Liver (tissue), 9 donors: ENCODE data around the gene PARVB. TPM values are rescaled to one million over a fixed set of nuclear protein-coding genes. Genes with fewer than 3 reads are reported as not detected.

Experiments used
- DNase-seq: peaks from one replicate; pipeline ENCODE4 v3.0.0-alpha.2; 2017; ENCODE audit warnings: low spot score
- H3K27ac ChIP-seq, 2 donors: one replicate each; pipeline ENCODE4 v1.7.0; 2013; ENCODE audit warnings: inconsistent platforms in 2 of 2, low read length in 2 of 2, control low read depth in 1 of 2, low read depth in 1 of 2, mild to moderate bottlenecking in 1 of 2
- H3K27me3 ChIP-seq, 4 donors: one replicate each; pipeline versions ENCODE4 v1.6.1 to v1.7.0; 2013; ENCODE audit warnings: low read length in 3 of 4, inconsistent platforms in 1 of 4, mild to moderate bottlenecking in 1 of 4, moderate library complexity in 1 of 4; ENCODE audit not compliant: control insufficient read depth in 4 of 4, insufficient read depth in 4 of 4
- H3K36me3 ChIP-seq, 4 donors: one replicate each; pipeline versions ENCODE4 v1.6.1 to v1.7.0; 2013; ENCODE audit warnings: low read length in 3 of 4, mild to moderate bottlenecking in 3 of 4, low read depth in 1 of 4, moderate library complexity in 1 of 4; ENCODE audit not compliant: control insufficient read depth in 4 of 4, insufficient read depth in 3 of 4
- H3K4me1 ChIP-seq, 4 donors: one replicate each; pipeline versions ENCODE4 v1.6.1 to v1.7.0; 2013; ENCODE audit warnings: low read length in 3 of 4, mild to moderate bottlenecking in 3 of 4, moderate library complexity in 1 of 4; ENCODE audit not compliant: control insufficient read depth in 4 of 4, insufficient read depth in 4 of 4
- H3K4me3 ChIP-seq, 3 donors: one replicate each; pipeline versions ENCODE4 v1.6.1 to v1.7.0; 2013; ENCODE audit warnings: low read length in 3 of 3, control low read depth in 1 of 3, low read depth in 1 of 3, mild to moderate bottlenecking in 1 of 3
- H3K9ac ChIP-seq, 2 donors: one replicate each; pipeline ENCODE4 v1.7.0; 2013; ENCODE audit warnings: low read length in 2 of 2, mild to moderate bottlenecking in 2 of 2, moderate library complexity in 2 of 2, control low read depth in 1 of 2, low read depth in 1 of 2
- H3K9me3 ChIP-seq, 4 donors: one replicate each; pipeline versions ENCODE4 v1.6.1 to v1.7.0; 2013; ENCODE audit warnings: low read length in 3 of 4; ENCODE audit not compliant: control insufficient read depth in 4 of 4
- CTCF ChIP-seq: fragments of 150-350 bp; IDR thresholded peaks from 2 replicates; pipeline ENCODE4 v1.5.1; 2017; ENCODE audit warnings: improper control_type of control experiment, low read depth, low read length; ENCODE audit not compliant: missing input control
- EGR1 ChIP-seq, 2 donors: IDR thresholded peaks; 2 replicates each; pipeline ENCODE4 v1.6.1; 2016 to 2018; ENCODE audit warnings: antibody characterized with exemption in 2 of 2, low read depth in 2 of 2
- FOXA1 ChIP-seq: IDR thresholded peaks from 2 replicates; pipeline ENCODE4 v1.6.1; 2016; ENCODE audit warnings: antibody characterized with exemption
- FOXA2 ChIP-seq: IDR thresholded peaks from 2 replicates; pipeline ENCODE4 v1.6.1; 2016; ENCODE audit warnings: antibody characterized with exemption
- GABPA ChIP-seq, 2 donors: IDR thresholded peaks in 1 of 2; conservative IDR thresholded peaks in 1 of 2; 2 replicates each; pipeline ENCODE4 v1.6.1; 2016; ENCODE audit warnings: antibody characterized with exemption in 2 of 2, mild to moderate bottlenecking in 1 of 2, moderate library complexity in 1 of 2
- HNF4A ChIP-seq, 2 donors: conservative IDR thresholded peaks; 2 replicates each; pipeline ENCODE4 v1.6.1; 2016; ENCODE audit warnings: antibody characterized with exemption in 2 of 2, mild to moderate bottlenecking in 2 of 2
- HNF4G ChIP-seq: IDR thresholded peaks from 2 replicates; pipeline ENCODE4 v1.6.1; 2016; ENCODE audit warnings: antibody characterized with exemption
- JUND ChIP-seq, 2 donors: IDR thresholded peaks; 2 replicates each; pipeline ENCODE4 v1.6.1; 2016; ENCODE audit warnings: antibody characterized with exemption in 2 of 2
- MAX ChIP-seq: IDR thresholded peaks from 2 replicates; pipeline ENCODE4 v1.6.1; 2016; ENCODE audit warnings: antibody characterized with exemption
- NR2F2 ChIP-seq: IDR thresholded peaks from 2 replicates; pipeline ENCODE4 v1.6.1; 2016; ENCODE audit warnings: antibody characterized with exemption
- RAD21 ChIP-seq, 2 donors: IDR thresholded peaks; 2 replicates each; pipeline ENCODE4 v1.6.1; 2016; ENCODE audit warnings: antibody characterized with exemption in 2 of 2, mild to moderate bottlenecking in 2 of 2
- REST ChIP-seq: IDR thresholded peaks from 2 replicates; pipeline ENCODE4 v1.6.1; 2016; ENCODE audit warnings: antibody characterized with exemption, mild to moderate bottlenecking
- RXRA ChIP-seq, 2 donors: IDR thresholded peaks; 2 replicates each; pipeline ENCODE4 v1.6.1; 2017 to 2018; ENCODE audit warnings: antibody characterized with exemption in 2 of 2, mild to moderate bottlenecking in 1 of 2
- SP1 ChIP-seq: IDR thresholded peaks from 2 replicates; pipeline ENCODE4 v1.6.1; 2018; ENCODE audit warnings: antibody characterized with exemption, mild to moderate bottlenecking
- TAF1 ChIP-seq: conservative IDR thresholded peaks from 2 replicates; pipeline ENCODE4 v1.6.1; 2016; ENCODE audit warnings: antibody characterized with exemption, mild to moderate bottlenecking
- YY1 ChIP-seq: IDR thresholded peaks from 2 replicates; pipeline ENCODE4 v1.6.1; 2016; ENCODE audit warnings: antibody characterized with exemption, mild to moderate bottlenecking
- WGBS: extraction: QIAGEN DNeasy Blood & Tissue Kit; methylation state at CpG from one replicate; pipeline ENCODE4 v1.1.7; 2013; 5-methylcytosine and 5-hydroxymethylcytosine counted together
- polyA plus RNA-seq, 2 donors: library from polyadenylated mRNA; stranded (reverse) in 1 of 2; unstranded in 1 of 2; fragments of 200-250 nt in 1 of 2; fragments of >200 nt in 1 of 2; fragmentation: Nextera tagmentation in 1 of 2; extraction: Ambion mirVana in 1 of 2; gene quantifications; one replicate each; pipeline versions ENCODE4 v1.2.1 to v1.2.3, GENCODE V29; 2013 to 2015
- total RNA-seq, 2 donors: library from RNA; depleted of rRNA; stranded (reverse); fragments of >200 nt; gene quantifications; one replicate each; pipeline ENCODE4 v1.2.3, GENCODE V29; 2014
- TF ChIP-seq, protein P1 (sequence below): IDR thresholded peaks from 2 replicates; pipeline ENCODE4 v1.6.1; 2016; ENCODE audit warnings: antibody characterized with exemption
- TF ChIP-seq, protein P2 (sequence below): IDR thresholded peaks from 2 replicates; pipeline ENCODE4 v1.6.1; 2016; ENCODE audit warnings: antibody characterized with exemption
- donor health status: healthy.
- donor health status: healthy.
- donor health status: healthy.
- donor health status: healthy.
- donor health status: healthy.

PARVB gene
- total and polyA plus RNA-seq, 4 donors, result 3.2 to 55.5 (median 17.7) TPM

GRCh38 chr22:44206696-44207095, 182.6 kb downstream of the PARVB start:
- Histone ChIP-seq H3K27ac (no peak overlapping the region), H3K4me3 (no peak overlapping the region), H3K9ac (no peak overlapping the region), H3K36me3 (no peaks in the 10 kb centered on the region), H3K27me3 (no peaks in the 10 kb centered on the region), H3K4me1 (no peaks in the 10 kb centered on the region), H3K9me3 (peaks cover 0 to 5% (median 3%) of the 10 kb centered on the region in 4 donors)
- no peak for TF ChIP-seq REST
- no peak for TF ChIP-seq NR2F2
- TF ChIP-seq, protein P1, sequence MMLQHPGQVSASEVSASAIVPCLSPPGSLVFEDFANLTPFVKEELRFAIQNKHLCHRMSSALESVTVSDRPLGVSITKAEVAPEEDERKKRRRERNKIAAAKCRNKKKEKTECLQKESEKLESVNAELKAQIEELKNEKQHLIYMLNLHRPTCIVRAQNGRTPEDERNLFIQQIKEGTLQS, result no peak
- no peak for TF ChIP-seq RXRA (IDR thresholded peaks at IDR 0.05)
- no peak for TF ChIP-seq HNF4G
- no peak for TF ChIP-seq TAF1
- TF ChIP-seq, protein P2, sequence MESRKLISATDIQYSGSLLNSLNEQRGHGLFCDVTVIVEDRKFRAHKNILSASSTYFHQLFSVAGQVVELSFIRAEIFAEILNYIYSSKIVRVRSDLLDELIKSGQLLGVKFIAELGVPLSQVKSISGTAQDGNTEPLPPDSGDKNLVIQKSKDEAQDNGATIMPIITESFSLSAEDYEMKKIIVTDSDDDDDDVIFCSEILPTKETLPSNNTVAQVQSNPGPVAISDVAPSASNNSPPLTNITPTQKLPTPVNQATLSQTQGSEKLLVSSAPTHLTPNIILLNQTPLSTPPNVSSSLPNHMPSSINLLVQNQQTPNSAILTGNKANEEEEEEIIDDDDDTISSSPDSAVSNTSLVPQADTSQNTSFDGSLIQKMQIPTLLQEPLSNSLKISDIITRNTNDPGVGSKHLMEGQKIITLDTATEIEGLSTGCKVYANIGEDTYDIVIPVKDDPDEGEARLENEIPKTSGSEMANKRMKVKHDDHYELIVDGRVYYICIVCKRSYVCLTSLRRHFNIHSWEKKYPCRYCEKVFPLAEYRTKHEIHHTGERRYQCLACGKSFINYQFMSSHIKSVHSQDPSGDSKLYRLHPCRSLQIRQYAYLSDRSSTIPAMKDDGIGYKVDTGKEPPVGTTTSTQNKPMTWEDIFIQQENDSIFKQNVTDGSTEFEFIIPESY, result no peak
- TF ChIP-seq JUND (IDR thresholded peaks at IDR 0.05), result no peak
- no peak for TF ChIP-seq RAD21 (IDR thresholded peaks at IDR 0.05)
- TF ChIP-seq MAX, result no peak
- TF ChIP-seq EGR1 (IDR thresholded peaks at IDR 0.05; ENCODE audit: low read depth in 2 of 2), result no peak
- TF ChIP-seq HNF4A (conservative IDR thresholded peaks at IDR 0.05), result no peak
- TF ChIP-seq YY1, result no peak
- TF ChIP-seq GABPA (IDR thresholded peaks at IDR 0.05 in 1 of 2, conservative IDR thresholded peaks at IDR 0.05 in 1 of 2), result no peak
- no peak for TF ChIP-seq FOXA2
- no peak for TF ChIP-seq SP1
- TF ChIP-seq FOXA1, result no peak
- TF ChIP-seq CTCF, result no peak
- DNase-seq, result no peak
- 83% methylated on average over 8 of the region's 8 CpGs for WGBS
